Esophagus muscularis mucosa (tissue), 4 donors: ENCODE results near the gene ARAP3. TPM values are rescaled to one million over a fixed set of nuclear protein-coding genes. Genes with fewer than 3 reads are reported as not detected.

Source experiments
- DNase-seq: peaks from one replicate; pipeline ENCODE4 v3.0.0-alpha.2; 2017; ENCODE audit errors: extremely low spot score
- H3K27ac ChIP-seq, 4 donors: fragments of 200-600 bp; sonication (generic); replicated peaks in 1 of 4; 1 replicate in 3 of 4; 2 replicates in 1 of 4; pipeline ENCODE4 v1.5.1; 2016 to 2019; ENCODE audit warnings: mild to moderate bottlenecking in 1 of 4
- H3K27me3 ChIP-seq, 4 donors: fragments of 200-600 bp; sonication (generic); one replicate each; pipeline versions ENCODE4 v1.5.1 to v1.6.0; 2016 to 2019
- H3K36me3 ChIP-seq, 4 donors: fragments of 200-600 bp; sonication (generic); one replicate each; pipeline ENCODE4 v1.5.1; 2016 to 2019
- H3K4me1 ChIP-seq, 4 donors: fragments of 200-600 bp; sonication (generic); one replicate each; pipeline ENCODE4 v1.5.1; 2016 to 2019
- H3K4me3 ChIP-seq, 4 donors: fragments of 200-600 bp; sonication (generic); 1 replicate in 2 of 4; 2 replicates in 2 of 4; pipeline ENCODE4 v1.5.1; 2016 to 2019; ENCODE audit warnings: mild to moderate bottlenecking in 4 of 4, moderate library complexity in 1 of 4
- H3K9me3 ChIP-seq, 4 donors: fragments of 200-600 bp; sonication (generic); 1 replicate in 3 of 4; 2 replicates in 1 of 4; pipeline ENCODE4 v1.5.1; 2016 to 2019
- EP300 ChIP-seq: sonication (generic); formaldehyde crosslinking; IDR thresholded peaks from one replicate; pipeline ENCODE4 v1.6.1; 2017; ENCODE audit warnings: antibody characterized with exemption
- POLR2A ChIP-seq: fragments of 450-650 bp; IDR thresholded peaks from one replicate; pipeline ENCODE4 v1.6.1; 2017; ENCODE audit warnings: antibody characterized with exemption, moderate library complexity, mild to moderate bottlenecking, low read depth
- POLR2AphosphoS5 ChIP-seq, 2 donors: sonication (generic); formaldehyde crosslinking; IDR thresholded peaks; one replicate each; pipeline ENCODE4 v1.6.1; 2017; ENCODE audit warnings: antibody characterized with exemption in 2 of 2
- WGBS: methylation state at CpG from one replicate; pipeline ENCODE4 v1.1.5; 2018; 5-methylcytosine and 5-hydroxymethylcytosine counted together
- intact Hi-C: fragments of 100-400 bp; cut with DNase I; formaldehyde crosslinking; loops from one replicate; pipeline ENCODE4 v1.15.1; 2023
- total RNA-seq, 4 donors: library from RNA; depleted of rRNA; stranded (reverse); fragments of >200 nt; gene quantifications; one replicate each; pipeline versions ENCODE4 v1.1.0 to v1.2.1, GENCODE V29; 2016
- TF ChIP-seq, protein P1 (sequence below), 3 experiments: fragments of 200-600 bp in 2 of 3; fragments of 450-650 bp in 1 of 3; sonication (generic) in 2 of 3; IDR thresholded peaks; one replicate each; pipeline ENCODE4 v1.5.1; 2017 to 2019; ENCODE audit warnings: antibody characterized with exemption in 3 of 3, mild to moderate bottlenecking in 2 of 3, moderate library complexity in 1 of 3

The ARAP3 gene
- total RNA-seq, 4 donors from 2014 or later = 4.1 to 9.2 (median 7.6) TPM

DNA sequence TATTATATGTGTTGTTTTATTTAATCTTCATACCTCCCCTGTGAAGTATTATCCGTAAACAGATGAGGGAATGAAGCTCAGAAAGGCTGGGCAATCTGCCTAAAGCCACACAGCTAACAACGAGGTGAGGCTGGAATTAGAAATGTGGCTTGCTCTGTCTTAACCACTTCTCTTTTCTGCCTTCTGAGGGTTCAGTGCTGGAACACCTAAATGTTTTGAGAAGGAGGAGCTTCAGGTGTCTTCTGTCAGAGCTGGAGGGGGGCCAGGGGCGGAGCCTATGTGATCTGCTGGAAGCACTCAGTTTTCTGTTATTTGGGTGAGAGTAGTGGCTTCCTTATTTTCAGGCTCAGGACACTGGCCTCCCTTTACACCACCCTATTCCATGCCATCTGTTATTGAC lies 35.0 kb upstream of the ARAP3 start:
- H3K9me3 ChIP-seq = no peaks in the 10 kb centered on the region
- DNase-seq = no peak
- H3K4me1 ChIP-seq = peaks cover 0 to 9% (median 4%) of the 10 kb centered on the region in 4 donors
- TF ChIP-seq POLR2A = no peak
- TF ChIP-seq, protein P1, sequence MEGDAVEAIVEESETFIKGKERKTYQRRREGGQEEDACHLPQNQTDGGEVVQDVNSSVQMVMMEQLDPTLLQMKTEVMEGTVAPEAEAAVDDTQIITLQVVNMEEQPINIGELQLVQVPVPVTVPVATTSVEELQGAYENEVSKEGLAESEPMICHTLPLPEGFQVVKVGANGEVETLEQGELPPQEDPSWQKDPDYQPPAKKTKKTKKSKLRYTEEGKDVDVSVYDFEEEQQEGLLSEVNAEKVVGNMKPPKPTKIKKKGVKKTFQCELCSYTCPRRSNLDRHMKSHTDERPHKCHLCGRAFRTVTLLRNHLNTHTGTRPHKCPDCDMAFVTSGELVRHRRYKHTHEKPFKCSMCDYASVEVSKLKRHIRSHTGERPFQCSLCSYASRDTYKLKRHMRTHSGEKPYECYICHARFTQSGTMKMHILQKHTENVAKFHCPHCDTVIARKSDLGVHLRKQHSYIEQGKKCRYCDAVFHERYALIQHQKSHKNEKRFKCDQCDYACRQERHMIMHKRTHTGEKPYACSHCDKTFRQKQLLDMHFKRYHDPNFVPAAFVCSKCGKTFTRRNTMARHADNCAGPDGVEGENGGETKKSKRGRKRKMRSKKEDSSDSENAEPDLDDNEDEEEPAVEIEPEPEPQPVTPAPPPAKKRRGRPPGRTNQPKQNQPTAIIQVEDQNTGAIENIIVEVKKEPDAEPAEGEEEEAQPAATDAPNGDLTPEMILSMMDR (IDR thresholded peaks at IDR 0.05) = no peak
- no peak overlapping the region for H3K4me3 ChIP-seq
- H3K27ac ChIP-seq = no peak overlapping the region
- H3K36me3 ChIP-seq = no peaks in the 10 kb centered on the region
- 69% methylated on average over 3 of the region's 3 CpGs for WGBS
- H3K27me3 ChIP-seq = peaks cover 0 to 26% (median 0%) of the 10 kb centered on the region in 4 donors
- intact Hi-C loops = no loop called here

DNA sequence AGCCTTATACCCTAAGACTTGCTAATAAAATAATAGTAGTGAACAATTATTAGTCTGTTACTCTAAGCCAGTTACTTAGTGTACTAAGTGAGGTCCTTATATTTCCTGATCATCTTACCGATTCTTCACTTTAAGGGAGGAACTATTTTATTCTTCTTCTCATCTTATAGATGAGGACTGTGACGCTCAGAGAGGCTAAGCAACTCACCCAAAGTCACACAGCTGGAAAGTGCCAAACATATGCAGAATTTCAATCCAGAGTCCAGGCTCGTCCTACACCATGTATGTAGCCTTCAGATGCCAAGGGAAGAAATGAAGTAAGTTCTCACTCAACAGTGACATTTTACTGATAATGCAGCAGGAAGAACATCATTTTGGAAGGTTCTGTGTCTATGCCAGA lies 34.4 kb upstream of the ARAP3 start:
- H3K27me3 ChIP-seq = peaks cover 0 to 27% (median 0%) of the 10 kb centered on the region in 4 donors
- WGBS = 84% methylated on average over 3 of the region's 3 CpGs
- TF ChIP-seq, protein P1 (IDR thresholded peaks at IDR 0.05) = no peak
- TF ChIP-seq POLR2AphosphoS5 (IDR thresholded peaks at IDR 0.05) (no peak), EP300 (no peak), POLR2A (no peak)
- intact Hi-C loops = no loop called here
- no peaks in the 10 kb centered on the region for H3K9me3 ChIP-seq
- no peak overlapping the region for H3K4me3 ChIP-seq
- H3K4me1 ChIP-seq = peaks cover 0 to 9% (median 4%) of the 10 kb centered on the region in 4 donors
- H3K27ac ChIP-seq = no peak overlapping the region
- H3K36me3 ChIP-seq = no peaks in the 10 kb centered on the region
- DNase-seq = no peak

DNA sequence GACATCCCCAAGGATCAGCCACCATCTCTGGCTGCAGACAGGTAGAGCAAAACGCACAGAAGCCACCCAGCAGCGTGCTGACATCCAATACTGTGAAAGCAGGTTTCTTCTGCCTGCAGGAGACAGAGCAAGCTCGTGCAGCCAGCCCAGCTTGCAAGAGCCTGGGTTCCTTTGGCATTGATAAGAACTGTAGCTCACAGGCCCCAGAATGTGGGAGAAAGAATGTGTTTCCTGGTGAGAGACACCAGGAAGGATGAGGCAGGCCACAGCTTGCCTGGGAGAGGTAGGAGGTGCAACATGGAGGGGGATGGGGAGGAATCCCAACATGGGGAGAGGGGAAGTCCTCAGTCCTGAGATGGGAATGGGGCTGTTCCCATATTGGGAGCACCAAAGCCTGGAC lies 34.0 kb upstream of the ARAP3 start:
- DNase-seq = no peak
- TF ChIP-seq POLR2A (no peak), EP300 (no peak), POLR2AphosphoS5 (IDR thresholded peaks at IDR 0.05) (no peak)
- TF ChIP-seq, protein P1 (IDR thresholded peaks at IDR 0.05) = no peak
- Histone ChIP-seq H3K4me3 (no peak overlapping the region), H3K9me3 (no peaks in the 10 kb centered on the region), H3K4me1 (peaks cover 0 to 9% (median 4%) of the 10 kb centered on the region in 4 donors), H3K27me3 (peaks cover 0 to 31% (median 0%) of the 10 kb centered on the region in 4 donors), H3K27ac (no peak overlapping the region), H3K36me3 (no peaks in the 10 kb centered on the region)
- intact Hi-C loops = no loop called here
- 73% methylated on average over 3 of the region's 3 CpGs for WGBS

DNA sequence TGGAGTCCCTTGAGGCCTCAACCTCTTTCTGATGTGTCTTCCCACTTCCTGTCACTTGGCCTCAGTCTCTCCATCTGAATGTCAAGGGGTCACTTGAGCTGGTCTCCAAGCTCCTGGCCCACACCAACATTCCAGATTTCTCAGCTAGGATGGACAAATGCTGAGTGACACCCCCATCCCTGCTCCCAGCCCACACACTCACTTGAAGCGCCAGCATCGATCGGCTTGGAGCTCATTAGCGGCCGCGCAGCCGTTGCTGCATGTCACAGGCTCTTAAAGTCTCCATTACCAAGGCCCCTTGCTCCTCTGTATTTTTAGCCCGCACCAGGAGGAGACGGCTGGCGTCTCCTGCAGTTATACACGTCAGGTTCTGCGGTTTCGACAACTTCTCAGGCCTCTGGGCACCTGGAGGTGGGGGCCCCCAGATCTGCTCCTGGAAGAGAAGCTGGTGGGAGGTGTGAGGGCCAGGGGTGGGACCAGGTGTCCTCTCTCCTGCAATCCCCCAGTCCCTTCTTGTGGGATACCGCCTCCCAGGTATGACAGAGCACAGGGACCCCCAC lies 33.4 kb upstream of the ARAP3 start:
- peaks cover 0 to 36% (median 0%) of the 10 kb centered on the region in 4 donors for H3K27me3 ChIP-seq
- H3K4me1 ChIP-seq = peaks cover 0 to 9% (median 4%) of the 10 kb centered on the region in 4 donors
- no peak for TF ChIP-seq EP300
- TF ChIP-seq POLR2AphosphoS5 (IDR thresholded peaks at IDR 0.05) = no peak
- TF ChIP-seq, protein P1 (IDR thresholded peaks at IDR 0.05) = no peak
- no peak for TF ChIP-seq POLR2A
- H3K9me3 ChIP-seq = no peaks in the 10 kb centered on the region
- no peak overlapping the region for H3K4me3 ChIP-seq
- intact Hi-C loops = no loop called here
- no peak overlapping the region for H3K27ac ChIP-seq
- H3K36me3 ChIP-seq = no peaks in the 10 kb centered on the region
- 81% methylated on average over 14 of the region's 14 CpGs for WGBS
- no peak for DNase-seq
